ENCODE measurements around the gene CASTOR1.
A peak's percentile ranks its signal among the peaks of the same experiment; 100 is the strongest.

CASTOR1 gene

GRCh38 chr22:30270832-30271231, 18.5 kb downstream of the CASTOR1 start:
- POLR2A ChIA-PET = no interaction called here
- Histone ChIP-seq H3K9me3 (ENCODE audit: control insufficient read depth, insufficient read depth, low read depth, low read length) (no peaks in the 10 kb centered on the region), H3K36me3 (ENCODE audit: control insufficient read depth in 2 of 2, insufficient read depth in 1 of 2, low read length in 2 of 2) (no peaks in the 10 kb centered on the region), H3K4me1 (ENCODE audit: control insufficient read depth, insufficient read depth, low read length) (no peaks in the 10 kb centered on the region), H3K4me3 (ENCODE audit: low read depth, low read length) (no peak overlapping the region), H3K27ac (ENCODE audit: extremely low read depth, low read depth, low read length) (no peak overlapping the region)
- TF ChIP-seq ZNF266 (tag by site-specific recombination; IDR thresholded peaks at IDR 0.05; ENCODE audit: low read depth) (no peak), SETDB1 (IDR thresholded peaks at IDR 0.05; ENCODE audit: insufficient read length, low read length) (no peak), ZNF623 (tag by site-specific recombination; IDR thresholded peaks at IDR 0.05) (no peak), RBAK (tag by site-specific recombination; IDR thresholded peaks at IDR 0.05) (no peak), KLF7 (tag by site-specific recombination; IDR thresholded peaks at IDR 0.05; ENCODE audit: borderline replicate concordance) (no peak), GFI1B (tag by site-specific recombination; IDR thresholded peaks at IDR 0.05) (no peak), ZNF324 (tag by site-specific recombination; IDR thresholded peaks at IDR 0.05) (no peak), ZNF677 (tag by site-specific recombination; IDR thresholded peaks at IDR 0.05) (no peak), ZFP69B (tag by site-specific recombination; IDR thresholded peaks at IDR 0.05) (no peak), ZNF558 (tag by site-specific recombination; IDR thresholded peaks at IDR 0.05) (no peak), ELK4 (IDR thresholded peaks at IDR 0.05; ENCODE audit: borderline replicate concordance, low read depth, low read length) (no peak)
- TF ChIP-seq, protein P1, sequence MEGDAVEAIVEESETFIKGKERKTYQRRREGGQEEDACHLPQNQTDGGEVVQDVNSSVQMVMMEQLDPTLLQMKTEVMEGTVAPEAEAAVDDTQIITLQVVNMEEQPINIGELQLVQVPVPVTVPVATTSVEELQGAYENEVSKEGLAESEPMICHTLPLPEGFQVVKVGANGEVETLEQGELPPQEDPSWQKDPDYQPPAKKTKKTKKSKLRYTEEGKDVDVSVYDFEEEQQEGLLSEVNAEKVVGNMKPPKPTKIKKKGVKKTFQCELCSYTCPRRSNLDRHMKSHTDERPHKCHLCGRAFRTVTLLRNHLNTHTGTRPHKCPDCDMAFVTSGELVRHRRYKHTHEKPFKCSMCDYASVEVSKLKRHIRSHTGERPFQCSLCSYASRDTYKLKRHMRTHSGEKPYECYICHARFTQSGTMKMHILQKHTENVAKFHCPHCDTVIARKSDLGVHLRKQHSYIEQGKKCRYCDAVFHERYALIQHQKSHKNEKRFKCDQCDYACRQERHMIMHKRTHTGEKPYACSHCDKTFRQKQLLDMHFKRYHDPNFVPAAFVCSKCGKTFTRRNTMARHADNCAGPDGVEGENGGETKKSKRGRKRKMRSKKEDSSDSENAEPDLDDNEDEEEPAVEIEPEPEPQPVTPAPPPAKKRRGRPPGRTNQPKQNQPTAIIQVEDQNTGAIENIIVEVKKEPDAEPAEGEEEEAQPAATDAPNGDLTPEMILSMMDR (tag by site-specific recombination; IDR thresholded peaks at IDR 0.05) = no peak
- CTCF ChIA-PET = interaction anchor here (0.8 to 3.2 kb wide), 3 partner anchors 9 to 163 kb away, joined by 3 to 19 read pairs (median 4); no protein-coding TSS in a partner anchor

- Histone ChIP-seq H3K9me3 (ENCODE audit: control insufficient read depth, insufficient read depth, low read depth, low read length) (no peaks in the 10 kb centered on the region), H3K4me1 (ENCODE audit: control insufficient read depth, insufficient read depth, low read length) (no peaks in the 10 kb centered on the region), H3K36me3 (ENCODE audit: control insufficient read depth in 2 of 2, insufficient read depth in 1 of 2, low read length in 2 of 2) (no peaks in the 10 kb centered on the region), H3K27ac (ENCODE audit: extremely low read depth, low read depth, low read length) (no peak overlapping the region), H3K4me3 (ENCODE audit: low read depth, low read length) (no peak overlapping the region)
- ChIA-PET CTCF (interaction anchor here (0.7 to 3.2 kb wide), 4 partner anchors 13 to 65 kb away, joined by 3 to 19 read pairs (median 5); no protein-coding TSS in a partner anchor), POLR2A (no interaction called here)
- TF ChIP-seq EGR2 (tag by site-specific recombination; IDR thresholded peaks at IDR 0.05; ENCODE audit: low read depth) = 0 out of 2 replicates have a peak, but pooled peaks have one; percentile 4
- no peak for TF ChIP-seq ZNF239 (tag by site-specific recombination; IDR thresholded peaks at IDR 0.05)
- no peak for TF ChIP-seq KLF8 (tag by site-specific recombination; IDR thresholded peaks at IDR 0.05)
- TF ChIP-seq SCRT1 (tag by site-specific recombination; IDR thresholded peaks at IDR 0.05; ENCODE audit: borderline replicate concordance) = no peak
- 0 out of 2 replicates have a peak, but pooled peaks have one; percentile 10 for TF ChIP-seq ZFHX2 (tag by site-specific recombination; conservative IDR thresholded peaks at IDR 0.05)
- TF ChIP-seq ZNF433 (tag by site-specific recombination; IDR thresholded peaks at IDR 0.05; ENCODE audit: low read depth) = no peak
Measured at GRCh38 chr22:30268331-30268730, 21.0 kb downstream of the CASTOR1 start.

GRCh38 chr22:30267382-30268302, 21.7 kb downstream of the CASTOR1 start:
- no peak overlapping the region for H3K27ac ChIP-seq (ENCODE audit: extremely low read depth, low read depth, low read length)
- ChIA-PET POLR2A (no interaction called here), CTCF (interaction anchor here (2.6 to 3.2 kb wide), 2 partner anchors 12 to 20 kb away, joined by 6 to 19 read pairs; no protein-coding TSS in a partner anchor)
- no peak overlapping the region for H3K4me3 ChIP-seq (ENCODE audit: low read depth, low read length)
- no peaks in the 10 kb centered on the region for H3K9me3 ChIP-seq (ENCODE audit: control insufficient read depth, insufficient read depth, low read depth, low read length)
- no peaks in the 10 kb centered on the region for H3K36me3 ChIP-seq (ENCODE audit: control insufficient read depth in 2 of 2, insufficient read depth in 1 of 2, low read length in 2 of 2)
- H3K4me1 ChIP-seq (ENCODE audit: control insufficient read depth, insufficient read depth, low read length) = no peaks in the 10 kb centered on the region
- TF ChIP-seq ZNF768 (tag by site-specific recombination; IDR thresholded peaks at IDR 0.05) (0 out of 2 replicates have a peak, but pooled peaks have one; percentile 76), ZNF24 (tag by site-specific recombination; IDR thresholded peaks at IDR 0.05) (no peak), ZNF560 (tag by site-specific recombination; IDR thresholded peaks at IDR 0.05; ENCODE audit: borderline replicate concordance) (no peak), PRDM2 (tag by site-specific recombination; IDR thresholded peaks at IDR 0.05; ENCODE audit: borderline replicate concordance) (no peak), ZXDB (tag by site-specific recombination; IDR thresholded peaks at IDR 0.05) (no peak)
